ENCODE results near the gene LRP6. TPM values are rescaled to one million over a fixed set of nuclear protein-coding genes. Genes with fewer than 3 reads are reported as not detected.

The LRP6 gene
- total RNA-seq, 2 experiments from 2014 or later: 5.2 to 8.1 TPM

- Histone ChIP-seq H3K79me2 (ENCODE audit: insufficient read depth, low read depth, low read length) (no peaks in the 10 kb centered on the region), H3K4me1 (ENCODE audit: insufficient read depth, low read length, poor library complexity, severe bottlenecking) (no peaks in the 10 kb centered on the region), H3K4me3 (ENCODE audit: low read depth, low read length, poor library complexity, severe bottlenecking) (no peak overlapping the region), H3K9me3 (ENCODE audit: low read length) (no peaks in the 10 kb centered on the region), H3K36me3 (ENCODE audit: insufficient read depth, low read length) (peaks cover 6% of the 10 kb centered on the region; the same call in 1 of the 2 replicates), H3K27ac (ENCODE audit: low read depth, low read length, poor library complexity, severe bottlenecking) (no peak overlapping the region), H4K20me1 (ENCODE audit: insufficient read depth, low read length) (no peaks in the 10 kb centered on the region; the same call in 1 of the 2 replicates), H3K9me2 (ENCODE audit: insufficient read depth, low read length) (no peaks in the 10 kb centered on the region), H2AFZ (ENCODE audit: low read length) (no peak overlapping the region), H3K4me2 (ENCODE audit: low read length) (no peak overlapping the region)
- intact Hi-C loops (cut with micrococcal nuclease; ENCODE audit: unreplicated experiment): no loop called here
- CTCF ChIA-PET (ENCODE audit: unreplicated experiment): no interaction called here
- TF ChIP-seq EZH2phosphoT487 (IDR thresholded peaks at IDR 0.05; ENCODE audit: borderline replicate concordance, low read depth, low read length): no peak
- TF ChIP-seq, protein P1, sequence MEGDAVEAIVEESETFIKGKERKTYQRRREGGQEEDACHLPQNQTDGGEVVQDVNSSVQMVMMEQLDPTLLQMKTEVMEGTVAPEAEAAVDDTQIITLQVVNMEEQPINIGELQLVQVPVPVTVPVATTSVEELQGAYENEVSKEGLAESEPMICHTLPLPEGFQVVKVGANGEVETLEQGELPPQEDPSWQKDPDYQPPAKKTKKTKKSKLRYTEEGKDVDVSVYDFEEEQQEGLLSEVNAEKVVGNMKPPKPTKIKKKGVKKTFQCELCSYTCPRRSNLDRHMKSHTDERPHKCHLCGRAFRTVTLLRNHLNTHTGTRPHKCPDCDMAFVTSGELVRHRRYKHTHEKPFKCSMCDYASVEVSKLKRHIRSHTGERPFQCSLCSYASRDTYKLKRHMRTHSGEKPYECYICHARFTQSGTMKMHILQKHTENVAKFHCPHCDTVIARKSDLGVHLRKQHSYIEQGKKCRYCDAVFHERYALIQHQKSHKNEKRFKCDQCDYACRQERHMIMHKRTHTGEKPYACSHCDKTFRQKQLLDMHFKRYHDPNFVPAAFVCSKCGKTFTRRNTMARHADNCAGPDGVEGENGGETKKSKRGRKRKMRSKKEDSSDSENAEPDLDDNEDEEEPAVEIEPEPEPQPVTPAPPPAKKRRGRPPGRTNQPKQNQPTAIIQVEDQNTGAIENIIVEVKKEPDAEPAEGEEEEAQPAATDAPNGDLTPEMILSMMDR (conservative IDR thresholded peaks at IDR 0.05; ENCODE audit: low read length): no peak
- DNase-seq (ENCODE audit: low spot score): no peak
- POLR2A ChIA-PET: interaction anchor here (0.5 kb wide), 1 partner anchor 16 kb away, joined by 3 read pairs; no protein-coding TSS in a partner anchor
- BruUV-seq (replicated peaks): no TSS peak
Observed at GRCh38 chr12:12123036-12123604, 143.7 kb downstream of the LRP6 start.

GRCh38 chr12:12121061-12121460, 145.8 kb downstream of the LRP6 start:
- H3K79me2 ChIP-seq (ENCODE audit: insufficient read depth, low read depth, low read length): no peaks in the 10 kb centered on the region
- no TSS peak for BruUV-seq (replicated peaks)
- CTCF ChIA-PET (ENCODE audit: unreplicated experiment): no interaction called here
- no peaks in the 10 kb centered on the region for H3K9me2 ChIP-seq (ENCODE audit: insufficient read depth, low read length)
- H3K36me3 ChIP-seq (ENCODE audit: insufficient read depth, low read length): peaks cover 6% of the 10 kb centered on the region; the same call in 1 of the 2 replicates
- no peak for DNase-seq (ENCODE audit: low spot score)
- intact Hi-C loops (cut with micrococcal nuclease; ENCODE audit: unreplicated experiment): no loop called here
- POLR2A ChIA-PET: interaction anchor here (0.6 kb wide), 1 partner anchor 69 kb away, joined by 3 read pairs; no protein-coding TSS in a partner anchor
- TF ChIP-seq EZH2phosphoT487 (IDR thresholded peaks at IDR 0.05; ENCODE audit: borderline replicate concordance, low read depth, low read length): no peak
- TF ChIP-seq, protein P1 (conservative IDR thresholded peaks at IDR 0.05; ENCODE audit: low read length): no peak
- H3K4me1 ChIP-seq (ENCODE audit: insufficient read depth, low read length, poor library complexity, severe bottlenecking): no peaks in the 10 kb centered on the region
- no peak overlapping the region for H2AFZ ChIP-seq (ENCODE audit: low read length)
- no peak overlapping the region for H3K4me3 ChIP-seq (ENCODE audit: low read depth, low read length, poor library complexity, severe bottlenecking)
- no peaks in the 10 kb centered on the region; the same call in 1 of the 2 replicates for H4K20me1 ChIP-seq (ENCODE audit: insufficient read depth, low read length)
- no peaks in the 10 kb centered on the region for H3K9me3 ChIP-seq (ENCODE audit: low read length)
- H3K27ac ChIP-seq (ENCODE audit: low read depth, low read length, poor library complexity, severe bottlenecking): no peak overlapping the region
- H3K4me2 ChIP-seq (ENCODE audit: low read length): no peak overlapping the region

DNA sequence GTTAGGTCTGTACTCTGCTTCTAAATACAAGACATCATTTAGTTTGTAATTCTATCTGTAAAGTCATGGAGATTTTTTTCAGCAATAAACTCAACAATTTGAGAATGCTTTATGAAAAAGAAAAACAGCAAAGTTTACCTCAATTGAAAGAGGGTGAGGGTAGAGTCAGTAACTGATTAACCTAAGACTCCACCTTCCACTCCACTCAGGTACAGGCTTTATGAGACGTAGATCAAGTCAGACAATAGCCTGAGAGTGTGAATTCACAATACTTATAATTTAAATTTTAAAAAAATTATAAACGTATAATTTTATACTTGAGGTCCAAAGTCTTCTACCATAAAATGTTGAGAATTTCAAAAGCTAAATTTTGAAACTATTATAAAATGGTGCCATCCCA, 150.2 kb downstream of the LRP6 start:
- Histone ChIP-seq H3K79me2 (ENCODE audit: insufficient read depth, low read depth, low read length) (no peaks in the 10 kb centered on the region), H2AFZ (ENCODE audit: low read length) (no peak overlapping the region), H3K27ac (ENCODE audit: low read depth, low read length, poor library complexity, severe bottlenecking) (no peak overlapping the region), H3K9me2 (ENCODE audit: insufficient read depth, low read length) (no peaks in the 10 kb centered on the region), H4K20me1 (ENCODE audit: insufficient read depth, low read length) (no peaks in the 10 kb centered on the region), H3K4me1 (ENCODE audit: insufficient read depth, low read length, poor library complexity, severe bottlenecking) (no peaks in the 10 kb centered on the region), H3K9me3 (ENCODE audit: low read length) (no peaks in the 10 kb centered on the region), H3K36me3 (ENCODE audit: insufficient read depth, low read length) (no peaks in the 10 kb centered on the region), H3K4me3 (ENCODE audit: low read depth, low read length, poor library complexity, severe bottlenecking) (no peak overlapping the region), H3K4me2 (ENCODE audit: low read length) (no peak overlapping the region)
- TF ChIP-seq EZH2phosphoT487 (IDR thresholded peaks at IDR 0.05; ENCODE audit: borderline replicate concordance, low read depth, low read length): no peak
- TF ChIP-seq, protein P1 (conservative IDR thresholded peaks at IDR 0.05; ENCODE audit: low read length): no peak
- no peak for DNase-seq (ENCODE audit: low spot score)
- CTCF ChIA-PET (ENCODE audit: unreplicated experiment): no interaction called here
- POLR2A ChIA-PET: interaction anchor here (0.5 to 0.7 kb wide), 3 partner anchors 13 to 1574 kb away, joined by 4 to 6 read pairs (median 4); no protein-coding TSS in a partner anchor
- BruUV-seq (replicated peaks): no TSS peak
- intact Hi-C loops (cut with micrococcal nuclease; ENCODE audit: unreplicated experiment): no loop called here
